Upper lobe of right lung (tissue), 1 donor: ENCODE results near the gene HCCS. TPM values are rescaled to one million over a fixed set of nuclear protein-coding genes. Genes with fewer than 3 reads are reported as not detected.

Experiments used
- ATAC-seq: fragments of 200-7000 bp; cut with Tn5 transposase; one replicate; pipeline ENCODE4 v1.9.1; 2020; ENCODE audit warnings: mild to moderate bottlenecking, moderate library complexity
- DNase-seq: peaks from one replicate; pipeline ENCODE4 v3.0.0-alpha.2; 2020
- H3K27ac ChIP-seq: fragments of 200-600 bp; one replicate; pipeline ENCODE4 v1.8.0; 2022
- H3K27me3 ChIP-seq: fragments of 200-600 bp; one replicate; pipeline ENCODE4 v1.8.0; 2022; ENCODE audit warnings: mild to moderate bottlenecking
- H3K36me3 ChIP-seq: fragments of 200-600 bp; one replicate; pipeline ENCODE4 v1.8.0; 2022
- H3K4me1 ChIP-seq: fragments of 200-600 bp; one replicate; pipeline ENCODE4 v1.8.0; 2022
- H3K4me3 ChIP-seq: fragments of 200-600 bp; one replicate; pipeline ENCODE4 v1.8.0; 2022; ENCODE audit warnings: mild to moderate bottlenecking
- H3K9me3 ChIP-seq: fragments of 200-600 bp; one replicate; pipeline ENCODE4 v1.8.0; 2022
- intact Hi-C: fragments of 100-400 bp; cut with DNase I; formaldehyde crosslinking; loops from one replicate; pipeline ENCODE4 v1.11.0; 2022
- total RNA-seq: library from RNA; stranded (reverse); fragmentation: NEBNext Ultra II Directional; extraction: Animal tissue kit (Norgen Biotek cat#: 25700); gene quantifications from one replicate; pipeline ENCODE4 v1.2.1, GENCODE V29; 2021
- TF ChIP-seq, protein P1 (sequence below): fragments of 200-600 bp; IDR thresholded peaks from one replicate; pipeline ENCODE4 v1.8.0; 2022; ENCODE audit warnings: antibody characterized with exemption
- donor health status: DM: no; HTN: yes; CAD: no; lungs with severe emphysema.

HCCS gene
- total RNA-seq, 1 donor from 2014 or later = 19.4 TPM

DNA sequence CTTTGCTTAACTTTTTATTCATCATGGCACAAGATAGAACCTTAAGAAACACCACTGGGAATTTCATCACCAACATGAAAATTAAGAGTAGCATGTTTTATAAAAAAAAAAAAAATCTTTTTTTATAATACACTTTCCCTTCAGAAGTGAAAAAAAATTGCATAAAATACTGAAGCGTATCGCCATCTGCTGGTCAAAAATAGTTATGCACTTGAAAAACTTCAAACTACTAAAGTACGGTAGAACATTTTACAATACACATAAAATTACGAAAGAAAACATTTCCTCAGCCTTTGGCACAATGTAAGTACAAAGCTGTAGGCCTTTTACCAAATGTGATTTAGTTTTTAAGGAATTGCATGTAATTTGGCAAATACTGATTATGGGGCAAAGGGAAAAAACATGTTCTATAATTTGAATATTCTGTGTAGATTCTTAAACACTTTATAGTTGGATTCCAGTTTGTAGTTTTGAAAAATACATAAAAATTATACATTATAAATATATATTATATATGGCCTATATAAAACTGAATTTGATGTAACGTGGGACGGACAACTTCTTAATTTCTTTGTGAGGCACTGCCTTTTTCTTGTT is 26.5 kb downstream of the HCCS start:
- DNase-seq = no peak
- intact Hi-C loops = no loop called here
- TF ChIP-seq, protein P1, sequence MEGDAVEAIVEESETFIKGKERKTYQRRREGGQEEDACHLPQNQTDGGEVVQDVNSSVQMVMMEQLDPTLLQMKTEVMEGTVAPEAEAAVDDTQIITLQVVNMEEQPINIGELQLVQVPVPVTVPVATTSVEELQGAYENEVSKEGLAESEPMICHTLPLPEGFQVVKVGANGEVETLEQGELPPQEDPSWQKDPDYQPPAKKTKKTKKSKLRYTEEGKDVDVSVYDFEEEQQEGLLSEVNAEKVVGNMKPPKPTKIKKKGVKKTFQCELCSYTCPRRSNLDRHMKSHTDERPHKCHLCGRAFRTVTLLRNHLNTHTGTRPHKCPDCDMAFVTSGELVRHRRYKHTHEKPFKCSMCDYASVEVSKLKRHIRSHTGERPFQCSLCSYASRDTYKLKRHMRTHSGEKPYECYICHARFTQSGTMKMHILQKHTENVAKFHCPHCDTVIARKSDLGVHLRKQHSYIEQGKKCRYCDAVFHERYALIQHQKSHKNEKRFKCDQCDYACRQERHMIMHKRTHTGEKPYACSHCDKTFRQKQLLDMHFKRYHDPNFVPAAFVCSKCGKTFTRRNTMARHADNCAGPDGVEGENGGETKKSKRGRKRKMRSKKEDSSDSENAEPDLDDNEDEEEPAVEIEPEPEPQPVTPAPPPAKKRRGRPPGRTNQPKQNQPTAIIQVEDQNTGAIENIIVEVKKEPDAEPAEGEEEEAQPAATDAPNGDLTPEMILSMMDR = peak; percentile 61
- H3K27ac ChIP-seq = no peak overlapping the region
- no peaks in the 10 kb centered on the region for H3K9me3 ChIP-seq
- H3K4me1 ChIP-seq = no peaks in the 10 kb centered on the region
- no peaks in the 10 kb centered on the region for H3K27me3 ChIP-seq
- H3K4me3 ChIP-seq = no peak overlapping the region
- no peak for ATAC-seq
- no peaks in the 10 kb centered on the region for H3K36me3 ChIP-seq

- DNase-seq (no peak), ATAC-seq (peak; percentile 10)
- Histone ChIP-seq H3K9me3 (no peaks in the 10 kb centered on the region), H3K27me3 (no peaks in the 10 kb centered on the region), H3K4me1 (no peaks in the 10 kb centered on the region), H3K27ac (no peak overlapping the region), H3K4me3 (no peak overlapping the region), H3K36me3 (no peaks in the 10 kb centered on the region)
- intact Hi-C loops = no loop called here
- TF ChIP-seq, protein P1 = no peak
These were observed 27.6 kb downstream of the HCCS start for GRCh38 chrX:11138498-11139390.

GRCh38 chrX:11143931-11144678 is 33.0 kb downstream of the HCCS start:
- H3K9me3 ChIP-seq = no peaks in the 10 kb centered on the region
- no peak overlapping the region for H3K4me3 ChIP-seq
- intact Hi-C loops = no loop called here
- TF ChIP-seq, protein P1 = peak; percentile 60
- no peaks in the 10 kb centered on the region for H3K27me3 ChIP-seq
- peak; percentile 88 for ATAC-seq
- DNase-seq = no peak
- no peak overlapping the region for H3K27ac ChIP-seq
- H3K4me1 ChIP-seq = no peaks in the 10 kb centered on the region
- H3K36me3 ChIP-seq = no peaks in the 10 kb centered on the region

- Histone ChIP-seq H3K27ac (no peak overlapping the region), H3K36me3 (no peaks in the 10 kb centered on the region), H3K9me3 (no peaks in the 10 kb centered on the region), H3K27me3 (no peaks in the 10 kb centered on the region), H3K4me1 (no peaks in the 10 kb centered on the region), H3K4me3 (no peak overlapping the region)
- ATAC-seq (no peak), DNase-seq (no peak)
- intact Hi-C loops = no loop called here
- TF ChIP-seq, protein P1 = no peak
These were observed 35.3 kb downstream of the HCCS start for GRCh38 chrX:11146411-11146810.

DNA sequence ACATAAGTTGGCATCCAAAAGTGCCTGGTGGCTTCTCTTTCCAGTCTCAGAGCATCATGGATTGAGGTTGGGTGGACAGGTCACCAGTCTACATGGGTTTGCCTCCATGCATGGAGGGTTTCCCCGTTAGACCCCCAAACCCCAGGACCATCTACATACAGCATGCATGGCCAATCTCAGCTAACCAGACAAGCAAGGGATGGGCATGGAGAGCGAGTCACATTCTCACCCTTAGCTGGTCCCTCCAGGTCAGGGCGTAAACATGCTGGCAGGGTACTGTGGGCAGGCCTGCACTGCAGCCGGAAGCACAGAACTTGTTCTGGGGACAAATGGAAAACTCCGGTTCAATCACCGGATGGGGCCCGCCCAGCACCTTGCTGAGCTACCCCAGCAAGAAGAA is 37.3 kb downstream of the HCCS start:
- ATAC-seq = no peak
- Histone ChIP-seq H3K27ac (no peak overlapping the region), H3K4me1 (no peaks in the 10 kb centered on the region), H3K9me3 (no peaks in the 10 kb centered on the region), H3K4me3 (no peak overlapping the region), H3K36me3 (no peaks in the 10 kb centered on the region), H3K27me3 (no peaks in the 10 kb centered on the region)
- intact Hi-C loops = no loop called here
- no peak for DNase-seq
- TF ChIP-seq, protein P1 = no peak
